ENCODE measurements around the gene LRIG1.

LRIG1 gene

DNA sequence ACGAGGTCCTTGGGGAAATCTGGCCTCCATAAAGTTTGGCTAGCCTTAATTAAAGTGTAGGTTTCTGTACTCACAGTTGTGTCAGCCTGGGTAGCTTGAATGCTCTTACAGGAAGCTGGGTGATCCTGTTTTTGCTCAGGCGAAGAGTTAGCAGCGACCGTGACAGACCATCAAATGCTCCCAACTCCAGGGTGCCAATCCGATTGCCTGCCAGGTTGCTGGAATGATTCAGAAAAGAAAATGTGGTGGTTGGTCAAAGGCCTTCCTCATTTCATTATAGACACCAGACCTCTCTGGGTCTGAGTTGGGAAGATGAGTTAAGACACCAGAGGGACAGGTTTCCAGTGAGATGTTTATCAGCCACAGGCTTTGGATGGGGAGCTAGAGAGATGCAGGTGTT, 86.0 kb downstream of the LRIG1 start:
- Histone ChIP-seq H3K4me1 (ENCODE audit: control insufficient read depth, insufficient read depth, low read length, poor library complexity, severe bottlenecking) (no peaks in the 10 kb centered on the region), H3K27ac (ENCODE audit: insufficient read depth, low read length, poor library complexity, severe bottlenecking) (no peak overlapping the region), H3K9me3 (ENCODE audit: control insufficient read depth, low read length) (no peaks in the 10 kb centered on the region), H3K27me3 (replicated peaks; ENCODE audit: control insufficient read depth, insufficient read depth, low read length, poor library complexity, severe bottlenecking) (no peaks in the 10 kb centered on the region), H3K36me3 (ENCODE audit: control insufficient read depth, insufficient read depth, low read length) (peaks cover 68% of the 10 kb centered on the region), H3K4me3 (ENCODE audit: insufficient read depth, low read depth, low read length, poor library complexity, severe bottlenecking) (no peak overlapping the region)
- no peak for DNase-seq

GRCh38 chr3:66413151-66413751, 87.6 kb downstream of the LRIG1 start:
- DNase-seq, result no peak
- H3K27ac ChIP-seq (ENCODE audit: insufficient read depth, low read length, poor library complexity, severe bottlenecking), result no peak overlapping the region

DNA sequence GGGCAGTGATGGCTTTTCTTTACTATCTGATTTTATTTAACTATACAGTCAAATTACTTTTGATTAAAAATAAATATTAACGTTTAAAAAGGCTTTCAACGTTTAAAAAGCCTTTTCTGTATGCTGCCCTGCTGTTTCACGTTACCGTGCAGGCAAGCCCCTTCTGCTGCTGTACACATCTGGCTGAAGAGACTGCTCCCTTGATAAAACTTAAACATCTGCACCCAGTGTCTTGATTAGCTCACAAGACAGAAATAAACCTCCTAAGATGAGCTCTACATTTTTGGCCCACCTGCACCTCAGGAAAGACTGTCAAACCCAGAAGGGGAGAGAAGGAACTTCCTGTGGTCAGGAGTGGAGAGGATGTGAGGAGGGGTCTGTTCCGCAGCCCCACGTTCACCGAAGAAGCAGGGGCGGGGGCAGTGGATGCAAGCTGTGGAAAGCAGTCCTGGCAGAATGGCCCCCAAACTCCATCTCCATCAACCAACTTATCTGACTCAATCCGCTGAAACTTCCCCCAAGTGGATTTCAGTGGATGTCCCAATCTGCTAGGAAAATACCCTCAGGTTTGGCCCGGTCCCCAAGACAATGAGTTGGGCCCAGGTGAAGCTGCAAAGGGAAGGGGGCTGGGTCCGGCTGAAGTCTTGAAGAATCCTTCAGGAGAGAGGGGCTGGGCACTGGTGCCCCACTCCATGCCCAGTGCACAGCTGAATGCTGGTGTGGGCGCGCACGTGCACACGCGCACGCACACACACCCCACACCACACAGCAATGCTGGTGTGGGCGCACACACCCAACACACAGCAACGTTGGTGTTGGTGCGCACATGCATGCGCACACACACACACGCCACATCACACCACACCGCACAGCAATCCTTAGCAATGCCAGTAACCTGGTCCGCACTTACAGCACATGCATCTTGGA, 88.6 kb downstream of the LRIG1 start:
- peaks cover 75% of the 10 kb centered on the region for H3K36me3 ChIP-seq (ENCODE audit: control insufficient read depth, insufficient read depth, low read length)
- no peak overlapping the region for H3K27ac ChIP-seq (ENCODE audit: insufficient read depth, low read length, poor library complexity, severe bottlenecking)
- DNase-seq, result no peak
- H3K4me1 ChIP-seq (ENCODE audit: control insufficient read depth, insufficient read depth, low read length, poor library complexity, severe bottlenecking), result no peaks in the 10 kb centered on the region
- H3K27me3 ChIP-seq (replicated peaks; ENCODE audit: control insufficient read depth, insufficient read depth, low read length, poor library complexity, severe bottlenecking), result no peaks in the 10 kb centered on the region
- no peak overlapping the region for H3K4me3 ChIP-seq (ENCODE audit: insufficient read depth, low read depth, low read length, poor library complexity, severe bottlenecking)
- H3K9me3 ChIP-seq (ENCODE audit: control insufficient read depth, low read length), result no peaks in the 10 kb centered on the region

More at GRCh38 chr3:66413151-66413751, 87.6 kb downstream of the LRIG1 start:
- Histone ChIP-seq H3K9me3 (ENCODE audit: control insufficient read depth, low read length) (no peaks in the 10 kb centered on the region), H3K36me3 (ENCODE audit: control insufficient read depth, insufficient read depth, low read length) (peaks cover 72% of the 10 kb centered on the region), H3K4me3 (ENCODE audit: insufficient read depth, low read depth, low read length, poor library complexity, severe bottlenecking) (no peak overlapping the region), H3K4me1 (ENCODE audit: control insufficient read depth, insufficient read depth, low read length, poor library complexity, severe bottlenecking) (no peaks in the 10 kb centered on the region), H3K27me3 (replicated peaks; ENCODE audit: control insufficient read depth, insufficient read depth, low read length, poor library complexity, severe bottlenecking) (no peaks in the 10 kb centered on the region)

- no peak for DNase-seq
- Histone ChIP-seq H3K36me3 (ENCODE audit: control insufficient read depth, insufficient read depth, low read length) (peaks cover 75% of the 10 kb centered on the region), H3K9me3 (ENCODE audit: control insufficient read depth, low read length) (no peaks in the 10 kb centered on the region), H3K4me3 (ENCODE audit: insufficient read depth, low read depth, low read length, poor library complexity, severe bottlenecking) (no peak overlapping the region), H3K4me1 (ENCODE audit: control insufficient read depth, insufficient read depth, low read length, poor library complexity, severe bottlenecking) (no peaks in the 10 kb centered on the region), H3K27ac (ENCODE audit: insufficient read depth, low read length, poor library complexity, severe bottlenecking) (no peak overlapping the region), H3K27me3 (replicated peaks; ENCODE audit: control insufficient read depth, insufficient read depth, low read length, poor library complexity, severe bottlenecking) (no peaks in the 10 kb centered on the region)
Measured at GRCh38 chr3:66411474-66411873, 89.3 kb downstream of the LRIG1 start.

- Histone ChIP-seq H3K4me1 (ENCODE audit: control insufficient read depth, insufficient read depth, low read length, poor library complexity, severe bottlenecking) (no peaks in the 10 kb centered on the region), H3K27me3 (replicated peaks; ENCODE audit: control insufficient read depth, insufficient read depth, low read length, poor library complexity, severe bottlenecking) (no peaks in the 10 kb centered on the region), H3K9me3 (ENCODE audit: control insufficient read depth, low read length) (no peaks in the 10 kb centered on the region), H3K27ac (ENCODE audit: insufficient read depth, low read length, poor library complexity, severe bottlenecking) (no peak overlapping the region), H3K36me3 (ENCODE audit: control insufficient read depth, insufficient read depth, low read length) (peaks cover 75% of the 10 kb centered on the region), H3K4me3 (ENCODE audit: insufficient read depth, low read depth, low read length, poor library complexity, severe bottlenecking) (no peak overlapping the region)
- DNase-seq, result no peak
Measured at GRCh38 chr3:66410976-66411375, 89.8 kb downstream of the LRIG1 start.

GRCh38 chr3:66409771-66410754, 90.8 kb downstream of the LRIG1 start:
- Histone ChIP-seq H3K36me3 (ENCODE audit: control insufficient read depth, insufficient read depth, low read length) (peaks cover 75% of the 10 kb centered on the region), H3K4me1 (ENCODE audit: control insufficient read depth, insufficient read depth, low read length, poor library complexity, severe bottlenecking) (no peaks in the 10 kb centered on the region)
- no peak for DNase-seq

DNA sequence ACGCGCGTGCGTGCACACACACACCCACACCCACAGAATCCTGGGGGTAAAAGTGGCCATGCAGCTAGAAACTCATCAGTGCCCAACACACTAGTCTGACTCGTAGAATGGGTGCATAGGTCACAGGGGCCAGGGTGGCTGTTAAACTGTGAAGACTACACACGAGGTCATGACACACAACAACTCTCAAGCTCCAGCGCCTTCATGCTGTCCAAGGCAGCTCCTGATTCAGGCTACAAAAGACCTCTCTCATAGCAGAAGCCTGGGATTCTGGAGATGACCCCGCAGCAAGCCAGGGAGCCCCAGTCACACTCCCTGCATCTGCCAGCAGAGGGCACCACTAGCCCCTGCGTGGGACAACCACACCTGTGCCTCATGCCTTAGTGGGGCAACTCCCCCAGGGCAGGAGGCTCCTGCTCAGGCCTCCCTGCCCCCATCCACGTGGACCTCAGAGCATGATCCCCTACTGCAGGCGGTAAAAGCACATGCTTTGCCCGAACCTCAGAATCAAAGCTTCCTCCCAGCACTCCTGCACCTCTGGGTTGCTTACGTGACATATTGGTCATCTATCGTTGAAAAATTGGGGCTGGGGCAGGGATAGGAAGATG, 93.1 kb downstream of the LRIG1 start:
- H3K27me3 ChIP-seq (replicated peaks; ENCODE audit: control insufficient read depth, insufficient read depth, low read length, poor library complexity, severe bottlenecking), result no peaks in the 10 kb centered on the region
- H3K27ac ChIP-seq (ENCODE audit: insufficient read depth, low read length, poor library complexity, severe bottlenecking), result no peak overlapping the region
- DNase-seq, result peak; percentile 45 to 58 (median 50)
- H3K9me3 ChIP-seq (ENCODE audit: control insufficient read depth, low read length), result no peaks in the 10 kb centered on the region
- H3K4me1 ChIP-seq (ENCODE audit: control insufficient read depth, insufficient read depth, low read length, poor library complexity, severe bottlenecking), result no peaks in the 10 kb centered on the region
- no peak overlapping the region for H3K4me3 ChIP-seq (ENCODE audit: insufficient read depth, low read depth, low read length, poor library complexity, severe bottlenecking)
- H3K36me3 ChIP-seq (ENCODE audit: control insufficient read depth, insufficient read depth, low read length), result peaks cover 76% of the 10 kb centered on the region

More at GRCh38 chr3:66409771-66410754, 90.8 kb downstream of the LRIG1 start:
- H3K27ac ChIP-seq (ENCODE audit: insufficient read depth, low read length, poor library complexity, severe bottlenecking), result no peak overlapping the region
- no peaks in the 10 kb centered on the region for H3K9me3 ChIP-seq (ENCODE audit: control insufficient read depth, low read length)
- H3K27me3 ChIP-seq (replicated peaks; ENCODE audit: control insufficient read depth, insufficient read depth, low read length, poor library complexity, severe bottlenecking), result no peaks in the 10 kb centered on the region
- no peak overlapping the region for H3K4me3 ChIP-seq (ENCODE audit: insufficient read depth, low read depth, low read length, poor library complexity, severe bottlenecking)

- H3K27ac ChIP-seq (ENCODE audit: insufficient read depth, low read length, poor library complexity, severe bottlenecking), result no peak overlapping the region
- peaks cover 73% of the 10 kb centered on the region for H3K36me3 ChIP-seq (ENCODE audit: control insufficient read depth, insufficient read depth, low read length)
- no peak for DNase-seq
- no peaks in the 10 kb centered on the region for H3K9me3 ChIP-seq (ENCODE audit: control insufficient read depth, low read length)
- no peaks in the 10 kb centered on the region for H3K27me3 ChIP-seq (replicated peaks; ENCODE audit: control insufficient read depth, insufficient read depth, low read length, poor library complexity, severe bottlenecking)
- H3K4me1 ChIP-seq (ENCODE audit: control insufficient read depth, insufficient read depth, low read length, poor library complexity, severe bottlenecking), result no peaks in the 10 kb centered on the region
- no peak overlapping the region for H3K4me3 ChIP-seq (ENCODE audit: insufficient read depth, low read depth, low read length, poor library complexity, severe bottlenecking)
Measured at GRCh38 chr3:66406831-66407610, 93.8 kb downstream of the LRIG1 start.

DNA sequence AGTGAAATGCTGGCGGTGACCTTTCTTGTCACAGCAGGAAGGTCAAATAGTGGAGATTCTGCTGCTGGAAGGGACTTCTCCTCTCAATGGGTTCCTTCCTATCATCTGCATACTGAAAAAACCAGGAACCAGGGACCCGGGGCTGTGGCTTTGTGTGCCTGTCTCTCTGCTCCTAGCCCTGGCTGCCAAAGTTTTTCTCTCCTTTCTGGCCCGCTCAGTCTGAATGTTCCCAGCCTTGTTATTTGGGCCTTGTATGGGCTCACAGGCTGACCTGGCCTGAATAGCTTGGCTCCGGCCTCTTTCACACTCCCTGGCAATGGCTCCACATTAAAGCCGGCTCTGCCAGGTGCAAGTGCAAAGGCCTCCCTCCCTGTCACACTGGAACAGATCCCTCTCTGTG, 94.7 kb downstream of the LRIG1 start:
- Histone ChIP-seq H3K4me1 (ENCODE audit: control insufficient read depth, insufficient read depth, low read length, poor library complexity, severe bottlenecking) (no peaks in the 10 kb centered on the region), H3K36me3 (ENCODE audit: control insufficient read depth, insufficient read depth, low read length) (peaks cover 67% of the 10 kb centered on the region), H3K27ac (ENCODE audit: insufficient read depth, low read length, poor library complexity, severe bottlenecking) (no peak overlapping the region), H3K9me3 (ENCODE audit: control insufficient read depth, low read length) (no peaks in the 10 kb centered on the region), H3K4me3 (ENCODE audit: insufficient read depth, low read depth, low read length, poor library complexity, severe bottlenecking) (no peak overlapping the region), H3K27me3 (replicated peaks; ENCODE audit: control insufficient read depth, insufficient read depth, low read length, poor library complexity, severe bottlenecking) (no peaks in the 10 kb centered on the region)
- DNase-seq, result no peak
